Tibial nerve (tissue), 4 donors: ENCODE results near the gene BLID.

Source experiments
- CTCF ChIP-seq, 5 experiments: fragments of 200-600 bp in 3 of 5; fragments of 450-650 bp in 2 of 5; sonication (generic) in 3 of 5; IDR thresholded peaks; one replicate each; pipeline ENCODE4 v1.5.1; 2016 to 2019; ENCODE audit warnings: antibody characterized with exemption in 5 of 5, mild to moderate bottlenecking in 3 of 5, moderate library complexity in 2 of 5
- EP300 ChIP-seq, 2 donors: sonication (generic); formaldehyde crosslinking; IDR thresholded peaks; one replicate each; pipeline ENCODE4 v1.6.1; 2017; ENCODE audit warnings: antibody characterized with exemption in 2 of 2, mild to moderate bottlenecking in 1 of 2
- POLR2A ChIP-seq, 2 donors: fragments of 450-650 bp; IDR thresholded peaks; one replicate each; pipeline ENCODE4 v1.6.1; 2017; ENCODE audit warnings: antibody characterized with exemption in 2 of 2, mild to moderate bottlenecking in 2 of 2, moderate library complexity in 2 of 2

DNA sequence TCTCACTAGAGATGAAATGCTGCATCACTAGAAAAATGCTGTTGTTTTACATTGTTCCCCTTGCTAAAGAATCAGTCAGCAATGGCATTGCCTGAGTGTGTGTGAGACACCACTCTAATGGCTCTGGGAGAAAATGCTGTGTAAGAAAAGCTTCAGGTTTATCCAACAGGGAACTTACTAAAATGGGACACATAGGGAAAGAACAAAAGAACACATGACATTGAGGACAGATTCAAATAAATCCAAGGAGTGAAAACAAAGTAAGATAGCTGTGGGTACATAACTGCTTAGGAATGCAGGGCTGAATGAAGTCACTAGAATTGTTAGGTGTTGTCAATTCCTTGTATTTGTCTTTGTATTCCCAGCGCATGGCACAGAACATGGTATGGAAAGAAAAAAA is 24.2 kb downstream of the BLID start:
- no peak for TF ChIP-seq POLR2A (IDR thresholded peaks at IDR 0.05)
- TF ChIP-seq CTCF (IDR thresholded peaks at IDR 0.05), result no peak
- TF ChIP-seq EP300 (IDR thresholded peaks at IDR 0.05), result no peak
